Measurements from ENCODE around the gene RAB29.

GRCh38 chr1:205800427-205800826 lies 25.1 kb upstream of the RAB29 start:
- TF ChIP-seq CTCF (conservative IDR thresholded peaks at IDR 0.05) = no peak
- no peak for TF ChIP-seq ZFX (IDR thresholded peaks at IDR 0.05)
